ENCODE results near the gene TRIM25. TPM values are rescaled to one million over a fixed set of nuclear protein-coding genes. Genes with fewer than 3 reads are reported as not detected.
A peak's percentile ranks its signal among the peaks of the same experiment; 100 is the strongest.

Gene TRIM25
- total RNA-seq, 1 donor from 2014 or later, result 105 TPM

GRCh38 chr17:56918916-56919315 lies 5.1 kb upstream of the TRIM25 start:
- Histone ChIP-seq H3K4me3 (ENCODE audit: insufficient read depth, low read depth, low read length) (no peak overlapping the region), H3K79me2 (ENCODE audit: insufficient read depth, low read length) (no peaks in the 10 kb centered on the region), H3K4me1 (ENCODE audit: insufficient read depth, low read length) (peaks cover 16% of the 10 kb centered on the region), H4K20me1 (ENCODE audit: insufficient read depth, low read length) (no peaks in the 10 kb centered on the region), H3K4me2 (ENCODE audit: low read length) (no peak overlapping the region), H3K27me3 (ENCODE audit: insufficient read depth, low read length) (no peaks in the 10 kb centered on the region), H3K9ac (ENCODE audit: low read length) (no peak overlapping the region), H3K27ac (ENCODE audit: low read depth, low read length) (no peak overlapping the region), H2AFZ (ENCODE audit: low read depth, low read length) (no peak overlapping the region), H3K36me3 (ENCODE audit: insufficient read depth, low read length) (no peaks in the 10 kb centered on the region), H3K9me3 (ENCODE audit: insufficient read depth, low read depth, low read length) (no peaks in the 10 kb centered on the region)
- Mint-ChIP-seq H3K4me1 (ENCODE audit: low read depth, unreplicated experiment) (peaks cover 13% of the 10 kb centered on the region), H3K4me3 (ENCODE audit: unreplicated experiment) (no peak overlapping the region), H3K36me3 (ENCODE audit: low read depth, unreplicated experiment) (no peaks in the 10 kb centered on the region), H3K27me3 (ENCODE audit: low read depth, unreplicated experiment) (no peaks in the 10 kb centered on the region), H3K9me3 (ENCODE audit: unreplicated experiment) (peaks cover 2% of the 10 kb centered on the region), H3K27ac (ENCODE audit: unreplicated experiment) (no peak overlapping the region)
- DNase-seq (ENCODE audit: low read depth) (no peak), FAIRE-seq (no peak)
- TF ChIP-seq CTCF (IDR thresholded peaks at IDR 0.05; ENCODE audit: insufficient read depth, low read depth, low read length), result no peak
- no peak for TF ChIP-seq EZH2 (IDR thresholded peaks at IDR 0.05; ENCODE audit: insufficient read depth, low read length)

GRCh38 chr17:56917559-56918296 lies 3.9 kb upstream of the TRIM25 start:
- Mint-ChIP-seq H3K4me1 (ENCODE audit: low read depth, unreplicated experiment) (peaks cover 13% of the 10 kb centered on the region), H3K9me3 (ENCODE audit: unreplicated experiment) (peaks cover 2% of the 10 kb centered on the region), H3K27ac (ENCODE audit: unreplicated experiment) (peak overlapping the region; percentile 14), H3K4me3 (ENCODE audit: unreplicated experiment) (no peak overlapping the region), H3K36me3 (ENCODE audit: low read depth, unreplicated experiment) (no peaks in the 10 kb centered on the region), H3K27me3 (ENCODE audit: low read depth, unreplicated experiment) (no peaks in the 10 kb centered on the region)
- Histone ChIP-seq H3K27me3 (ENCODE audit: insufficient read depth, low read length) (no peaks in the 10 kb centered on the region), H3K27ac (ENCODE audit: low read depth, low read length) (no peak overlapping the region), H3K4me3 (ENCODE audit: insufficient read depth, low read depth, low read length) (no peak overlapping the region), H3K9ac (ENCODE audit: low read length) (no peak overlapping the region), H4K20me1 (ENCODE audit: insufficient read depth, low read length) (no peaks in the 10 kb centered on the region), H3K4me2 (ENCODE audit: low read length) (no peak overlapping the region), H2AFZ (ENCODE audit: low read depth, low read length) (no peak overlapping the region), H3K9me3 (ENCODE audit: insufficient read depth, low read depth, low read length) (no peaks in the 10 kb centered on the region), H3K36me3 (ENCODE audit: insufficient read depth, low read length) (no peaks in the 10 kb centered on the region), H3K4me1 (ENCODE audit: insufficient read depth, low read length) (peaks cover 24% of the 10 kb centered on the region), H3K79me2 (ENCODE audit: insufficient read depth, low read length) (peaks cover 12% of the 10 kb centered on the region)
- FAIRE-seq (no peak), DNase-seq (ENCODE audit: low read depth) (no peak)
- TF ChIP-seq CTCF (IDR thresholded peaks at IDR 0.05; ENCODE audit: insufficient read depth, low read depth, low read length) (no peak), EZH2 (IDR thresholded peaks at IDR 0.05; ENCODE audit: insufficient read depth, low read length) (no peak)

Data from astrocyte (in vitro differentiated cells and primary cell).